GM12875 (cell line): ENCODE measurements around the gene AGL.
"Not testable (repeated sequence)": the region's sequence is repeated elsewhere in the genome, so short reads cannot be mapped to it uniquely, and the experiment has no call there.

Experiments
- H3K4me3 ChIP-seq: one replicate; pipeline ENCODE4 v1.5.1; 2011; ENCODE audit warnings: low read depth, low read length, control low read depth
- CTCF ChIP-seq: IDR thresholded peaks from 2 replicates; pipeline ENCODE4 v1.5.1; 2011; ENCODE audit warnings: low read depth, mild to moderate bottlenecking, control low read depth, inconsistent platforms, low read length, moderate library complexity, borderline replicate concordance; ENCODE audit not compliant: insufficient read depth

The AGL gene

GRCh38 chr1:99829269-99829668 is 20.9 kb upstream of the AGL start:
- no peak for TF ChIP-seq CTCF
- H3K4me3 ChIP-seq: no peak overlapping the region

- H3K4me3 ChIP-seq: not testable (repeated sequence)
Measured at GRCh38 chr1:99833911-99834310, 16.2 kb upstream of the AGL start.

- H3K4me3 ChIP-seq: not testable (repeated sequence)
Measured at GRCh38 chr1:99836171-99837103, 13.7 kb upstream of the AGL start.

- not testable (repeated sequence) for H3K4me3 ChIP-seq
Measured at GRCh38 chr1:99840353-99840752, 9.8 kb upstream of the AGL start.

- TF ChIP-seq CTCF: no peak
- H3K4me3 ChIP-seq: no peak overlapping the region
Measured at GRCh38 chr1:99843760-99844159, 6.4 kb upstream of the AGL start.

- H3K4me3 ChIP-seq: not testable (repeated sequence)
Measured at GRCh38 chr1:99845201-99845600, 5.0 kb upstream of the AGL start.

- TF ChIP-seq CTCF: no peak
Measured at GRCh38 chr1:99849413-99849743, 783 bp upstream of the AGL start.

GRCh38 chr1:99850459-99851291 is 514 bp downstream of the AGL start:
- TF ChIP-seq CTCF: no peak
- H3K4me3 ChIP-seq: peak overlapping the region; percentile 94

More at GRCh38 chr1:99849413-99849743, 783 bp upstream of the AGL start:
- H3K4me3 ChIP-seq: peak overlapping the region; percentile 94

- no peak for TF ChIP-seq CTCF
- H3K4me3 ChIP-seq: no peak overlapping the region
Measured at GRCh38 chr1:99851850-99852454, 1.8 kb downstream of the AGL start.
